Mesendoderm (in vitro differentiated cells): ENCODE data around the gene GPX2.

Experiments used
- DNase-seq: peaks from one replicate; pipeline ENCODE4 v3.0.0; 2013
- H2AK5ac ChIP-seq: 2 replicates; pipeline ENCODE4 v1.6.1; 2013; ENCODE audit warnings: low read length, inconsistent platforms
- H2BK120ac ChIP-seq: 2 replicates; pipeline ENCODE4 v1.6.1; 2013; ENCODE audit warnings: low read depth, mild to moderate bottlenecking, low read length, moderate library complexity, mixed read lengths
- H2BK15ac ChIP-seq: replicated peaks from 2 replicates; pipeline ENCODE4 v1.6.1; 2013; ENCODE audit warnings: low read depth, mild to moderate bottlenecking, moderate library complexity
- H2BK5ac ChIP-seq: 2 replicates; pipeline ENCODE4 v1.6.1; 2013; ENCODE audit warnings: low read length, inconsistent platforms
- H3K18ac ChIP-seq: 2 replicates; pipeline ENCODE4 v1.6.1; 2013; ENCODE audit warnings: mild to moderate bottlenecking, low read length, mixed read lengths
- H3K23ac ChIP-seq: one replicate; pipeline ENCODE4 v1.6.1; 2013; ENCODE audit warnings: low read length
- H3K27ac ChIP-seq: 2 replicates; pipeline ENCODE4 v1.5.1; 2013; ENCODE audit warnings: low read depth, mild to moderate bottlenecking, inconsistent platforms, low read length, moderate library complexity
- H3K27me3 ChIP-seq: 2 replicates; pipeline ENCODE4 v1.6.1; 2013; ENCODE audit warnings: low read length, control low read depth, mild to moderate bottlenecking, inconsistent platforms; ENCODE audit not compliant: insufficient read depth, poor library complexity
- H3K36me3 ChIP-seq: 2 replicates; pipeline ENCODE4 v1.6.1; 2013; ENCODE audit warnings: low read length, inconsistent platforms; ENCODE audit not compliant: control insufficient read depth, insufficient read depth
- H3K4ac ChIP-seq: one replicate; pipeline ENCODE4 v1.6.1; 2013; ENCODE audit warnings: low read depth, mild to moderate bottlenecking, low read length, moderate library complexity
- H3K4me1 ChIP-seq: 2 replicates; pipeline ENCODE4 v1.6.1; 2013; ENCODE audit warnings: low read depth, low read length, inconsistent platforms; ENCODE audit not compliant: control insufficient read depth
- H3K4me2 ChIP-seq: 2 replicates; pipeline ENCODE4 v1.6.1; 2013; ENCODE audit warnings: low read length
- H3K4me3 ChIP-seq: 2 replicates; pipeline ENCODE4 v1.5.1; 2013; ENCODE audit warnings: mild to moderate bottlenecking, low read length
- H3K56ac ChIP-seq: one replicate; pipeline ENCODE4 v1.6.1; 2013; ENCODE audit warnings: low read length
- H3K79me1 ChIP-seq: 2 replicates; pipeline ENCODE4 v1.6.1; 2013; ENCODE audit warnings: low read length, inconsistent platforms
- H3K79me2 ChIP-seq: 2 replicates; pipeline ENCODE4 v1.6.1; 2013; ENCODE audit warnings: mild to moderate bottlenecking, low read length; ENCODE audit not compliant: control insufficient read depth, insufficient read depth
- H3K9ac ChIP-seq: 2 replicates; pipeline ENCODE4 v1.6.1; 2013; ENCODE audit warnings: low read length, inconsistent platforms
- H4K5ac ChIP-seq: one replicate; pipeline ENCODE4 v1.6.1; 2013; ENCODE audit warnings: low read length
- H4K8ac ChIP-seq: one replicate; pipeline ENCODE4 v1.6.1; 2013; ENCODE audit warnings: low read depth, mild to moderate bottlenecking, control low read depth, low read length, moderate library complexity
- WGBS: extraction: QIAGEN DNeasy Blood & Tissue Kit; methylation state at CpG from one replicate; pipeline ENCODE4 v1.1.7; 2013; ENCODE audit warnings: low lambda C conversion rate, missing lambda C conversion rate; ENCODE audit not compliant: insufficient coverage; ENCODE audit errors: extremely low coverage; 5-methylcytosine and 5-hydroxymethylcytosine counted together

Gene GPX2

DNA sequence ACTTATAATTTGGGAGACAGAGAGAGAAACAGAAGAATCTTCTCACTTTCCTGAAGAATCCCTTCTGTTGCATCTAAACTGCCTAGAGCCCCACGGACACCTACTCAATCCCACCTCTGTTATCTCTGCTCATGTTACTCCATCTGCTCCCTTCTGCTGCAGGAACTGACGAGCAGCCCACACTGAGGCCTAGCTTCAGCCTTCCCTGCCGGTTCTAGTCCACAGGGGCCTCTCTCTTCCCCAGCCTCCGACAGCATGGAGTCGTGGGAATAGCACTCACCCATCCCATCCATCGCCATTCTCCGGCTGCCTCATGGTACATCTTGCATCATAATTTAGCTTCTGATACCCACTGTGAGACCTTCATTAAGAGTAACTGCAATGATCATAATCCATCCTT is 25.6 kb upstream of the GPX2 start:
- peaks cover 1% of the 10 kb centered on the region for H3K36me3 ChIP-seq
- no peak overlapping the region for H3K4me2 ChIP-seq
- WGBS = no CpG with 5 or more reads among the region's 7 CpGs
- H3K4ac ChIP-seq = no peak overlapping the region
- H4K5ac ChIP-seq = no peak overlapping the region
- H3K23ac ChIP-seq = no peak overlapping the region
- H3K27me3 ChIP-seq = no peaks in the 10 kb centered on the region
- no peak overlapping the region for H2BK5ac ChIP-seq
- H3K56ac ChIP-seq = peak overlapping the region; percentile 2
- H3K4me3 ChIP-seq = no peak overlapping the region
- no peak overlapping the region for H2AK5ac ChIP-seq
- H3K79me2 ChIP-seq = peaks cover 54% of the 10 kb centered on the region
- H4K8ac ChIP-seq = no peak overlapping the region
- no peak overlapping the region for H3K9ac ChIP-seq
- no peak overlapping the region for H2BK120ac ChIP-seq
- H2BK15ac ChIP-seq = no peak overlapping the region
- DNase-seq = no peak
- H3K27ac ChIP-seq = no peak overlapping the region
- peaks cover 27% of the 10 kb centered on the region for H3K79me1 ChIP-seq
- peaks cover 24% of the 10 kb centered on the region for H3K4me1 ChIP-seq
- no peak overlapping the region for H3K18ac ChIP-seq

DNA sequence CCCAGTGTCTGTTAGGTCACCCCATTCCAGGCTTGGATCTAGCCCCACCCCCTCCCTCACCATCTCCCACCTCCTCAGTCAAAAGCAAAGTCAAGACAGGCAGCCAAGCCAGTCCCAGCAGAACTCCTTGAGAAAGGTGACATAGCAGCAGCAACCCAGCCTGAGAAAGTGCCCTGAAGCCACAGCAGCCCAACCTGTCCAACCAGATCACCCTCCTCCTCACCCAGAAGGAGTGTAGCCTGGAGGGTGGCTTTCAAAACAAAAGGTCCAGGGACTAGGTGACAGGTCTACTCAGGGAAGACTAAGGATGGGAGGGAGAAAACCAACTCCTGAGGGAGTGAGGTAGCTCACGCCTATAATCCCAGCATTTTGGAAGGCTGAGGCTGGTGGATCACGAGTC is 24.4 kb upstream of the GPX2 start:
- no peak overlapping the region for H3K4me3 ChIP-seq
- peaks cover 62% of the 10 kb centered on the region for H3K79me2 ChIP-seq
- H4K5ac ChIP-seq = no peak overlapping the region
- H2BK15ac ChIP-seq = no peak overlapping the region
- no peaks in the 10 kb centered on the region for H3K27me3 ChIP-seq
- no peak overlapping the region for H4K8ac ChIP-seq
- H3K9ac ChIP-seq = no peak overlapping the region
- no peak overlapping the region for H3K4me2 ChIP-seq
- no peak overlapping the region for H2AK5ac ChIP-seq
- H3K4ac ChIP-seq = no peak overlapping the region
- peak overlapping the region; percentile 32 for H3K56ac ChIP-seq
- peaks cover 5% of the 10 kb centered on the region for H3K36me3 ChIP-seq
- no peak overlapping the region for H3K18ac ChIP-seq
- no CpG with 5 or more reads among the region's 2 CpGs for WGBS
- H3K27ac ChIP-seq = peak overlapping the region; percentile 18
- no peak overlapping the region for H3K23ac ChIP-seq
- H3K79me1 ChIP-seq = peaks cover 30% of the 10 kb centered on the region
- peak; percentile 75 for DNase-seq
- no peak overlapping the region for H2BK120ac ChIP-seq
- H3K4me1 ChIP-seq = peaks cover 24% of the 10 kb centered on the region
- no peak overlapping the region for H2BK5ac ChIP-seq

DNA sequence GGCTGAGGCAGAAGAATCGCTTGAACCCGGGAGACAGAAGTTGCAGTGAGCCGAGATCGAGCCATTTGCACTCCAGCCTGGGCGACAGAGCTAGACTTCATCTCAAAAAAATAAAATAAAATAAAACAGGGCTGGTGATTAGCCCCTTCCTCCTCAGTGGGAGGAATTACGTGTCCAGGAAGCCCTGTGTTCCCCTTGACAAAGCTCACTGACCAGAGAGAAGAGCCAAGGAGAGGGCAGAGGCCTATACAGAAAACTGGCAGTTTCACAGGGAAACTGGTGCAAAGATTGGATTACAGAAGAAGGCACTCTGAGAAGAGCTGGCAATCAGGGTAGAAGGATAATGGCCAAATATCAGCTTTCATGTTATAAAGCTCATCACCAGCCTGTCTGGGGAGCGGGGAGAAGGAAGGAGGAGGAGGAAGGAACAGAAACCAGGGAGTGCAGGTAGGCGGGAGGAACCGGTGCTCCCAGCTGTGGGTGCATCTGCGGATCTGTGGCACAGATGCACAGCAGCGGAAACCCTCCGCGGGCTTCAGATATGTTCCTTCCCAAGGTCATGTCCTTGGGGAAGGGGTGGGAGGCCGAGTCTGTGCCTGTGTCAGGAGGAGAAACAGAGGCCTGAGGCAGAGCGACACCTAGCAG is 22.9 kb upstream of the GPX2 start:
- H3K18ac ChIP-seq = no peak overlapping the region
- no peak overlapping the region for H2BK120ac ChIP-seq
- H3K56ac ChIP-seq = no peak overlapping the region
- peaks cover 57% of the 10 kb centered on the region for H3K79me2 ChIP-seq
- H3K36me3 ChIP-seq = peaks cover 5% of the 10 kb centered on the region
- no peak for DNase-seq
- H3K79me1 ChIP-seq = peaks cover 28% of the 10 kb centered on the region
- WGBS = no CpG with 5 or more reads among the region's 15 CpGs
- H2AK5ac ChIP-seq = no peak overlapping the region
- no peak overlapping the region for H3K27ac ChIP-seq
- no peak overlapping the region for H3K9ac ChIP-seq
- H2BK5ac ChIP-seq = no peak overlapping the region
- H2BK15ac ChIP-seq = no peak overlapping the region
- H3K27me3 ChIP-seq = no peaks in the 10 kb centered on the region
- no peak overlapping the region for H4K8ac ChIP-seq
- H3K4me1 ChIP-seq = peaks cover 26% of the 10 kb centered on the region
- H3K4me3 ChIP-seq = no peak overlapping the region
- no peak overlapping the region for H3K4ac ChIP-seq
- no peak overlapping the region for H3K23ac ChIP-seq
- H4K5ac ChIP-seq = no peak overlapping the region
- H3K4me2 ChIP-seq = no peak overlapping the region

DNA sequence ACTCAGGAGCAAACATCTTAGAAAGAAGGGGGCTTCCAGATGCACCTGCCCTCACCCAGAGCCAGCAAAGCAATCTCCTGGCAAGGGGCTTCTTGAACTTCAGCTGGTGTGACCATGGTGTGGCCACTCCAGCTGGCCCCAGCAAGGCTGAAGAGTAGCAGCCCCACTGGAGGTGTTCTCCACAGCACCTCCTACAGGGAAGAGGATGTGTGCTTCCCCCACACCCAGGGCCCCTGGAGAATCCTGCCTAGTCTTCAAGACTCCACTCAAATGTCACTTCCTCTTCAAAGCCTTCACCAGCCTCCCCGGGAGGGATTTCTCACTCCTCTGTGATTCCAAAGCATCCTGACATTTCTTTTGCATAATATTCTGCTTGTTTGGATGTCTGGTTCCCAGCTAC is 21.1 kb upstream of the GPX2 start:
- Histone ChIP-seq H4K5ac (no peak overlapping the region), H3K56ac (no peak overlapping the region), H2BK15ac (no peak overlapping the region), H3K4me3 (no peak overlapping the region), H3K36me3 (peaks cover 5% of the 10 kb centered on the region), H4K8ac (no peak overlapping the region), H3K27me3 (no peaks in the 10 kb centered on the region), H3K79me2 (peaks cover 58% of the 10 kb centered on the region), H3K4me1 (peaks cover 14% of the 10 kb centered on the region), H3K18ac (no peak overlapping the region), H3K27ac (no peak overlapping the region), H2BK5ac (no peak overlapping the region), H3K4me2 (no peak overlapping the region), H3K79me1 (peaks cover 31% of the 10 kb centered on the region), H3K4ac (no peak overlapping the region), H3K23ac (no peak overlapping the region), H3K9ac (no peak overlapping the region), H2AK5ac (no peak overlapping the region), H2BK120ac (no peak overlapping the region)
- no CpG with 5 or more reads among the region's 1 CpG for WGBS
- DNase-seq = no peak

DNA sequence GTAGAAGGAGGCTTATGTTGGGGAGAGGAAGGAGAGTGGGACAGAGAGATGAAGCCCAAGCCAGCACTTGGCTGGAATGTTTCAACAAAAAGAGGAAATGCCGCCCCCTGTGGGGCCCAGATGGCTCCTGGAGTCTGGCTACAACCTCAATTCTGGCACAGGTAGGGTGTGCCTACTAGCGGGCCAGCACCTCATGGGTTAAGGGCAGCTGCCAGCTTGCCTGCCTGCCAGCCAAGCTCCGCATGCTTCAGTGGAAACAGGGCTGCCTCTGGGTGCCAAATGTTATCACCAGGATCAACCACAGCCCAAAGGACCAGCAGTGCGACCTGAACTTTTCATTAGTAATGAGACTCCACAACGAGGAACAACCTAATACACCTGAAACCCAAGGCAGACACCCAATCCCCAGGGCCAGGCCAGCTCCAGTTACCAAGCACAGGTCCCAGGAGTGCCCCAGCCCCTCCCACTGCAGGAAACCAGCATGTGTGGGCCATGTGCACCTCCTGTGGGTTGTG is 18.3 kb upstream of the GPX2 start:
- no peak overlapping the region for H2BK15ac ChIP-seq
- no peaks in the 10 kb centered on the region for H3K27me3 ChIP-seq
- H2AK5ac ChIP-seq = no peak overlapping the region
- no peak overlapping the region for H3K27ac ChIP-seq
- no peak overlapping the region for H3K56ac ChIP-seq
- no peak overlapping the region for H3K4ac ChIP-seq
- no peak overlapping the region for H3K23ac ChIP-seq
- peaks cover 38% of the 10 kb centered on the region for H3K79me2 ChIP-seq
- peak; percentile 70 for DNase-seq
- peaks cover 5% of the 10 kb centered on the region for H3K36me3 ChIP-seq
- H4K8ac ChIP-seq = no peak overlapping the region
- no peak overlapping the region for H2BK5ac ChIP-seq
- H3K4me2 ChIP-seq = no peak overlapping the region
- H3K9ac ChIP-seq = no peak overlapping the region
- H3K4me3 ChIP-seq = no peak overlapping the region
- H2BK120ac ChIP-seq = no peak overlapping the region
- H3K79me1 ChIP-seq = peaks cover 22% of the 10 kb centered on the region
- no peak overlapping the region for H3K18ac ChIP-seq
- H4K5ac ChIP-seq = no peak overlapping the region
- no CpG with 5 or more reads among the region's 5 CpGs for WGBS
- peaks cover 11% of the 10 kb centered on the region for H3K4me1 ChIP-seq

- Histone ChIP-seq H3K4ac (no peak overlapping the region), H3K79me1 (peaks cover 27% of the 10 kb centered on the region), H3K27me3 (no peaks in the 10 kb centered on the region), H3K27ac (no peak overlapping the region), H3K18ac (no peak overlapping the region), H3K4me3 (no peak overlapping the region), H3K9ac (no peak overlapping the region), H3K36me3 (peaks cover 7% of the 10 kb centered on the region), H2AK5ac (no peak overlapping the region), H3K4me1 (peaks cover 21% of the 10 kb centered on the region), H3K4me2 (no peak overlapping the region), H4K5ac (no peak overlapping the region), H3K56ac (no peak overlapping the region), H2BK5ac (no peak overlapping the region), H3K23ac (no peak overlapping the region), H4K8ac (no peak overlapping the region), H2BK15ac (no peak overlapping the region), H2BK120ac (no peak overlapping the region), H3K79me2 (peaks cover 33% of the 10 kb centered on the region)
- no peak for DNase-seq
- WGBS = no CpG with 5 or more reads among the region's 5 CpGs
Measured at GRCh38 chr14:64958743-64959142, 16.2 kb upstream of the GPX2 start.
